Loucy (cell line): ENCODE measurements around the gene TTC13.

ENCODE experiments used
- CTCF ChIP-seq: fragments of 200-600 bp; sonication (generic); conservative IDR thresholded peaks from 2 replicates; pipeline ENCODE4 v1.5.1; 2014; ENCODE audit warnings: mild to moderate bottlenecking, antibody characterized with exemption, low read length
- EZH2phosphoT487 ChIP-seq: fragments of 200-600 bp; IDR thresholded peaks from 2 replicates; pipeline ENCODE4 v1.6.1; 2018; ENCODE audit warnings: antibody characterized with exemption, mild to moderate bottlenecking, moderate library complexity, borderline replicate concordance

- TF ChIP-seq CTCF (no peak), EZH2phosphoT487 (no peak)
Measured at GRCh38 chr1:231000639-231001038, 22.0 kb upstream of the TTC13 start.
